ENCODE measurements around the gene GOLGA1. TPM values are rescaled to one million over a fixed set of nuclear protein-coding genes. Genes with fewer than 3 reads are reported as not detected.
"Not testable (repeated sequence)": the region's sequence is repeated elsewhere in the genome, so short reads cannot be mapped to it uniquely, and the experiment has no call there.

GOLGA1 gene
- total RNA-seq, 2 donors from 2014 or later = 19.1 to 23.2 TPM

DNA sequence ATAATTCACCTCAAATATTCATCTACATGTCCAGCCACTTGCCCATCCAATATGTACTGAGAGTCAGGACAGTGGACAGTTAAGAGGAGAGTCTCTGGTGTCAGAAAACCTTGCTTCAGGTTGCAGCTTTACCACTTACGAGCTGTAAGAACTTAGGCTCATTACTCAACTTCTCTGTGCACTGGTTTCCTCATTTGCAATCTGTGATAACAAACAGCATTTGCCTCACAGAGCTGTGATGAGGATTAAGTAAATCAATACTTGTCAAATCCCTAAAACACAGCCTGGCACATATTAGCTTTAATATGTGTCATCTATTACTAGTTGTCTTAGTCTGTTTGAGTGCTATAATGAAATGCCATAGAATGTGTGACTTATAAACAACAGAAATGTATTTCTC, 8.6 kb downstream of the GOLGA1 start:
- DNase-seq = no peak
- intact Hi-C loops (cut with DNase I) = no loop called here
- Histone ChIP-seq H3K4me1 (no peaks in the 10 kb centered on the region), H3K4me3 (no peak overlapping the region), H3K9ac (ENCODE audit: low read depth in 2 of 2, low read length in 2 of 2) (no peak overlapping the region), H3K27me3 (no peaks in the 10 kb centered on the region), H3K27ac (no peak overlapping the region), H3K9me3 (no peaks in the 10 kb centered on the region), H3K36me3 (peaks cover 12% of the 10 kb centered on the region)
- TF ChIP-seq, protein P1, sequence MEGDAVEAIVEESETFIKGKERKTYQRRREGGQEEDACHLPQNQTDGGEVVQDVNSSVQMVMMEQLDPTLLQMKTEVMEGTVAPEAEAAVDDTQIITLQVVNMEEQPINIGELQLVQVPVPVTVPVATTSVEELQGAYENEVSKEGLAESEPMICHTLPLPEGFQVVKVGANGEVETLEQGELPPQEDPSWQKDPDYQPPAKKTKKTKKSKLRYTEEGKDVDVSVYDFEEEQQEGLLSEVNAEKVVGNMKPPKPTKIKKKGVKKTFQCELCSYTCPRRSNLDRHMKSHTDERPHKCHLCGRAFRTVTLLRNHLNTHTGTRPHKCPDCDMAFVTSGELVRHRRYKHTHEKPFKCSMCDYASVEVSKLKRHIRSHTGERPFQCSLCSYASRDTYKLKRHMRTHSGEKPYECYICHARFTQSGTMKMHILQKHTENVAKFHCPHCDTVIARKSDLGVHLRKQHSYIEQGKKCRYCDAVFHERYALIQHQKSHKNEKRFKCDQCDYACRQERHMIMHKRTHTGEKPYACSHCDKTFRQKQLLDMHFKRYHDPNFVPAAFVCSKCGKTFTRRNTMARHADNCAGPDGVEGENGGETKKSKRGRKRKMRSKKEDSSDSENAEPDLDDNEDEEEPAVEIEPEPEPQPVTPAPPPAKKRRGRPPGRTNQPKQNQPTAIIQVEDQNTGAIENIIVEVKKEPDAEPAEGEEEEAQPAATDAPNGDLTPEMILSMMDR (IDR thresholded peaks at IDR 0.05) = no peak

GRCh38 chr9:124929464-124929863, 11.4 kb downstream of the GOLGA1 start:
- Histone ChIP-seq H3K27me3 (no peaks in the 10 kb centered on the region), H3K4me3 (no peak overlapping the region), H3K36me3 (peaks cover 11% of the 10 kb centered on the region), H3K9me3 (no peaks in the 10 kb centered on the region), H3K4me1 (no peaks in the 10 kb centered on the region), H3K9ac (ENCODE audit: low read depth in 2 of 2, low read length in 2 of 2) (no peak overlapping the region), H3K27ac (no peak overlapping the region)
- no peak for DNase-seq
- TF ChIP-seq, protein P1 (IDR thresholded peaks at IDR 0.05) = no peak
- intact Hi-C loops (cut with DNase I) = no loop called here

DNA sequence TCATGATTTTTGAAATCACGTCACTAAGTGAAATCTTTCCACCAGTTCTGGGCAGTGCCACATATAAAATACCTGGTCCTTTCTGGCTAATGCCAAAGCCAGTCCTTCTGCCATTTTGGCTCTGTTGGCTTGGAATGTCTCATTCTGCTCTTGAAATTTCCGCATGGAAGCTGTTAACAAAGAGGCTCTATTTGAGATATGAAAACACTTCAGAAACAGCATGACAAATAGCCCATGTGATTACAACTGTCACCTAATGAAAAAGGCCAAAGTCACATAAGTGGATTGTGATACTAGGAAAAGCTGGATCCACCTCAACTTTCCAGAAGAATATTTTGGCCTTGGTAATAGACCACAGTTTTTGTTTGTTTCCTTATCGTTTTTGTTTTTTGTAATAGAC, 12.8 kb downstream of the GOLGA1 start:
- H3K9ac ChIP-seq (ENCODE audit: low read depth in 2 of 2, low read length in 2 of 2) = no peak overlapping the region
- no peak overlapping the region for H3K4me3 ChIP-seq
- no peaks in the 10 kb centered on the region for H3K9me3 ChIP-seq
- intact Hi-C loops (cut with DNase I) = no loop called here
- H3K4me1 ChIP-seq = no peaks in the 10 kb centered on the region
- TF ChIP-seq, protein P1 (IDR thresholded peaks at IDR 0.05) = no peak
- H3K27me3 ChIP-seq = no peaks in the 10 kb centered on the region
- H3K27ac ChIP-seq = no peak overlapping the region
- peaks cover 7% of the 10 kb centered on the region for H3K36me3 ChIP-seq
- no peak for DNase-seq

GRCh38 chr9:124920394-124920793, 20.5 kb downstream of the GOLGA1 start:
- H3K36me3 ChIP-seq; H3K9ac ChIP-seq (ENCODE audit: low read depth in 2 of 2, low read length in 2 of 2); DNase-seq; H3K27me3 ChIP-seq; H3K4me1 ChIP-seq; H3K9me3 ChIP-seq; H3K27ac ChIP-seq; intact Hi-C loops (cut with DNase I); H3K4me3 ChIP-seq: not testable (repeated sequence)

GRCh38 chr9:124914753-124915405, 26.0 kb downstream of the GOLGA1 start:
- TF ChIP-seq, protein P1 (IDR thresholded peaks at IDR 0.05) = no peak
- H3K36me3 ChIP-seq = no peaks in the 10 kb centered on the region
- no peak overlapping the region for H3K4me3 ChIP-seq
- H3K27ac ChIP-seq = no peak overlapping the region
- no peaks in the 10 kb centered on the region for H3K9me3 ChIP-seq
- intact Hi-C loops (cut with DNase I) = no loop called here
- no peaks in the 10 kb centered on the region for H3K4me1 ChIP-seq
- no peak for DNase-seq
- no peaks in the 10 kb centered on the region for H3K27me3 ChIP-seq
- H3K9ac ChIP-seq (ENCODE audit: low read depth in 2 of 2, low read length in 2 of 2) = no peak overlapping the region

DNA sequence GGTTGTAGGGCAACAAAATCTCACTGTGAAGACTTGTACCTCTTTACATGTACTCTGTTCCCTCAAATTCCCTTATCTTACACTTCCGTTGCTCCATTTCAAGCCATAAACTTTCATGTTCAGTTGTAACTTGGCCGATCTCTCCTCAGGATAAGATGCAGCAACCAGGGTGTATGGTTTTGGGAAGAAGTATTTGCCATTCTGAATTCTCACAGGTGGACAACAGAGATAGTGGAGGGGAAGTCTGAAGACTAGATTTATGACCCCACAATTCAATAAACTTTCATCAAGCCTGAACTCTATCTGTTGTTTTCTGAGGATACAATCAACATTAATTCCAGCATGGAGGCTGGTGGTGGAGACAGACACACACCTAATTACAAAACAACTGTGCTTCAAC, 27.5 kb downstream of the GOLGA1 start:
- intact Hi-C loops (cut with DNase I) = no loop called here
- Histone ChIP-seq H3K9ac (ENCODE audit: low read depth in 2 of 2, low read length in 2 of 2) (no peak overlapping the region), H3K4me3 (no peak overlapping the region), H3K36me3 (no peaks in the 10 kb centered on the region), H3K27ac (no peak overlapping the region), H3K27me3 (no peaks in the 10 kb centered on the region), H3K9me3 (no peaks in the 10 kb centered on the region), H3K4me1 (no peaks in the 10 kb centered on the region)
- TF ChIP-seq, protein P1 (IDR thresholded peaks at IDR 0.05) = no peak
- no peak for DNase-seq

Measured in colonic mucosa (tissue), 4 donors.